ENCODE data around the gene MDGA2.
A peak's percentile ranks its signal among the peaks of the same experiment; 100 is the strongest.

MDGA2 gene

GRCh38 chr14:47590767-47591495, 84.5 kb downstream of the MDGA2 start:
- no peak for DNase-seq (ENCODE audit: low read depth)
- no peak overlapping the region for H3K4me3 ChIP-seq (ENCODE audit: low read depth, low read length)
- no peak for TF ChIP-seq CTCF (conservative IDR thresholded peaks at IDR 0.05; ENCODE audit: low read depth, low read length)

GRCh38 chr14:47585447-47585846, 90.0 kb downstream of the MDGA2 start:
- no peak overlapping the region for H3K4me3 ChIP-seq (ENCODE audit: low read depth, low read length)
- no peak for TF ChIP-seq CTCF (conservative IDR thresholded peaks at IDR 0.05; ENCODE audit: low read depth, low read length)
- DNase-seq (ENCODE audit: low read depth), result no peak

- no peak for DNase-seq (ENCODE audit: low read depth)
- no peak overlapping the region for H3K4me3 ChIP-seq (ENCODE audit: low read depth, low read length)
- no peak for TF ChIP-seq CTCF (conservative IDR thresholded peaks at IDR 0.05; ENCODE audit: low read depth, low read length)
These were observed 108.1 kb downstream of the MDGA2 start for GRCh38 chr14:47567273-47567672.

GRCh38 chr14:47557894-47558293, 117.5 kb downstream of the MDGA2 start:
- DNase-seq (ENCODE audit: low read depth), result no peak
- no peak for TF ChIP-seq CTCF (conservative IDR thresholded peaks at IDR 0.05; ENCODE audit: low read depth, low read length)
- H3K4me3 ChIP-seq (ENCODE audit: low read depth, low read length), result no peak overlapping the region

- peak; percentile 21 for DNase-seq (ENCODE audit: low read depth)
- no peak overlapping the region for H3K4me3 ChIP-seq (ENCODE audit: low read depth, low read length)
- TF ChIP-seq CTCF (conservative IDR thresholded peaks at IDR 0.05; ENCODE audit: low read depth, low read length), result no peak
These were observed 120.1 kb downstream of the MDGA2 start for GRCh38 chr14:47555333-47555732.

GRCh38 chr14:47549886-47550285, 125.5 kb downstream of the MDGA2 start:
- no peak overlapping the region for H3K4me3 ChIP-seq (ENCODE audit: low read depth, low read length)
- DNase-seq (ENCODE audit: low read depth), result peak; percentile 34
- TF ChIP-seq CTCF (conservative IDR thresholded peaks at IDR 0.05; ENCODE audit: low read depth, low read length), result no peak

- no peak for TF ChIP-seq CTCF (conservative IDR thresholded peaks at IDR 0.05; ENCODE audit: low read depth, low read length)
- DNase-seq (ENCODE audit: low read depth), result no peak
- no peak overlapping the region for H3K4me3 ChIP-seq (ENCODE audit: low read depth, low read length)
These were observed 131.9 kb downstream of the MDGA2 start for GRCh38 chr14:47543459-47543858.
